SKM-1 treated with dmso at 0.1 percent for 144 hours (cell line): ENCODE results near the gene SATB1.

Source experiments
- DNase-seq: peaks from one replicate; lab custom pipeline; 2025; ENCODE audit not compliant: unreplicated experiment; lab: John Stamatoyannopoulos, UW

SATB1 gene

DNA sequence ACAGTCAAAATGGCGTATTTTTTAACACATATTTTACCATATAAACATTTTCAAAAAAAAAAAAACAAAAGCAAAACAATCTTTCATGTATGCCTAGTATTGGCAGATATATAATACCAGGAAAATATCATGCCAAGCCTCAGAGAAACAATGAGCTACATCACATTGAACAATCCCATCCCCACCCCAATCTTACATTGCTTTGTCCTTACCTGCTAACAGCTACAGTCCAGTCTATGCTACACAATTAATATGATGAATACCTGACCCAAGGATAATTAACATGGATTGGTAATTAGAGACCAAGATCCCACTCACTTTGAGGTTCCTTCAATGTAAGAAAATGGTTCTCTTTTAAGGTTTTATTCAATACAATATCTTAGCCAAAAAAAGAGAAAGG is 7.6 kb upstream of the SATB1 start:
- no peak for DNase-seq

DNA sequence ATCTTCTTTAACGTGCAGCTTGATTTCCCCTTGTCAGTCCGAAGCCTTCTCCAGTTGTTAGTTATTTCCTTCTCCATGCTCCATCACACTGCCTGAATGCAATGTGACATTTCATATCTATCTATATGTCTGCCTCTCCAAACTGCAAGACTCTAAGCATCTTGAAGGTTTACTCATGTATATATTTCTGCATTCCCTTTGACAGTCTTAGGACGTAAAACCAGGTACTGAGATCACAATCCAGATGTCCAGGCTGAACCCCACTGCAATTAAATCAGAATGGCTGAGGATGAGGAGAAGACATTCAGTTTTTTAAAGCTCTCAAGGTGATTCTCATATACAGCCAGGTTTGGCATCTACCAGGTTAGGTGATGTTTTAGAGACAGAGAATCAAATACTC is 6.1 kb upstream of the SATB1 start:
- no peak for DNase-seq

DNA sequence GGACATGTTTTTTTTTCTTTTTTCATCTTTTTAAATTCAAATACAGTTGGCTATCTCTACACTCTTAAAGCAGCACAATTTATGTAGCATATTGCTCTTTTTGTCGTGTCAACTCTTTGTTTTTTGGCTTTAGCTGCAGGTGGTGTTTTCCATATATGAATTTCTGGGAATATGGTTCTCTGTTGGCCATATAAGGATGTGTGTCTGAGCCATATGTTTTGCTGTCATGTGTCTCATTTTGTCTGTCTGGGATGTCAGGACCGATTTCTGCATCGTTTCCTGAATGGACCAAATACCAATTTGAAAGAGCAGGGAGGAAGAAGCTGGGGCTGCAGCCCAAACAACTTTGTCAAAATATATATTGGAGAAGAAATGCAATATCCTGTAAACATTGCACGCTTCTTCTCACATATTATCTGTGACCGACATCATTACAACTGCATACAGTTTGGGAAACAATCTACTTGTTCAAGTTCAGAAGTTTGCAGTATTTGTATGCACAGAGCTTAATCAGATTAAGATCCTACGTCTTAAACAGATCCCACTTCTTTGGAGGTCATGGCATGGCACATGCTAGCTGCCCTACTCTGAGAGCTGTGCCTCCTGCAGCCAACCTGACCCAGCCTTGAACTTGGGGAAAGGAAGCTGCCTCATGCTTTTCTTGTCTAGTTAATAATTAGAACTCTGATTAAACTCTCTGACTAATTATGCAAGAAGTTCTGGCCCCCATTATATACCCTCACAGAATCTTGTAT is 4.0 kb upstream of the SATB1 start:
- DNase-seq = no peak

DNA sequence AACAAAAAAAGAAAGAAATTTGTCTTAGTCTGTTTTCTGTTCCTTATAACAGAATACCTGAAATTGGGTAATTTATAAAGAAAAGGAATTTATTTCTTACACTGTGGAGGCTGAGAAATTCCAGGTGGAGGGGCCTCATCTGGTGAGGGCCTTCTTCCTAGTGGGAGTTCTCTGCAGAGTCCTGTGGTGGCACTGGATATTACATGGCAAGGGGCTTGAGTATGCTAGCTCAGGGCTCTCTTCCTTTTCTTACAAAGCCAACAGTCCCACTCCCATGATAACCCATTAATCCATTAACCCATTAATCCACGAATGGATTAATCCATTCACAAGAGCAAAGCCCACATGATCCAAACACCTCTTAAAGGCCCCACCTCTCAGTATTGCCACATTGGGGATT is 2.9 kb upstream of the SATB1 start:
- no peak for DNase-seq

DNA sequence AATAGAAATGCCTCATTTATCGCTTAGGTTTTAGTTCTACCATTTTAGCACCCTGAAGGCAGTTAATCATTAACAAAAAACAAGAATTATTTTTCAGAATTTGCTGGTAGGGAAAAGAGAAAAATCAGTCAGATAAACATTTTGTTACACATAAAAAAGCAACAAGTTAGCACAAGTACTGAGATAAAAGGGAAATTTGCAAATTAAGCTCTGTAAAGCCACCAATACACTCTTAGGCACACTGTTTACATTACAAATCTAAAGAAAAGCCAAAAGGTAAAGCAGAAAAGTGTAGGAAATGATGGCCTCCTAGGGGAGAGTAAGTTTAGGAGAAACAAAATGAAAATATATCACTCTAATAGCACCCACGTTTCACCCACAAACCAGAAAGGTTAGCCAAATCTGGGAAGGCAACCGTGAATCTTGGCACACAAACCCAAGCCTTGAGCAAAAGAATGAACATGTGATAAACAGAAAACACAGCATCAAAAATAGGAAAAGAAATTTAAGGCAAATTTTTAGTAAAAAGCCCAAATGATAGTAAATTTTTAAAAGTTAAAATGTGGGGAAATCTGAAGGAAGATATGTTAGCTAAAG is 1.6 kb upstream of the SATB1 start:
- no peak for DNase-seq

DNA sequence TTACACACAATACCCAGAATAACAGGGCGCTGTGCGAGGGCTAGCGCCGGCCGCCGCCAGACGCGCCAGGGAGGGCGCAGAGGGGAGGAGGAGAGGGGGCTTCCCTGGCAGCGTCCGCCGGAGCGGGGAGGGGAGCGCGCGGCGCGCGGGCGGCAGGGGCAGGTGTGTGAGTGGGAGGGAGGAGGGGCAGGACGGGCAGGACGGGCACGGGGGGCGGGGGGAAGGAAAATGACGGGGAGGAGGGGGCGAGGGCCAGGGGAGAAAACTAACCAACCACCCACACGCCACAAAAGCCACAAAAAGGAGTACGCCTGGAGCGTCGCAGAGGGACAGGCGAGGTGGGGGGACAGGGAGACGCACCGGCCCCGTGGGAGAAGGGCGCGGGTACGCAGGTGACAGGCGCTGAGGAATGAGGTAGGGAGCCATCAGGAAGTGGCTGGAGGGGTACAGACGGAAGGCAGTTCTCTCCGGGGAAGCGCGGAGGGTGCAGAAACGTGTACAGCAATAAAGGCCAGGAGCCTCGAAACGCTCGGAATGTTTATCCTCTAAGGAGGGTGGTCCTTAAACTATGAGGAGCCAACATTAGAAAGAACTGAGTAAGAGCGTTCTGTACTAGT is 610 bp upstream of the SATB1 start:
- DNase-seq = peak; percentile 28

DNA sequence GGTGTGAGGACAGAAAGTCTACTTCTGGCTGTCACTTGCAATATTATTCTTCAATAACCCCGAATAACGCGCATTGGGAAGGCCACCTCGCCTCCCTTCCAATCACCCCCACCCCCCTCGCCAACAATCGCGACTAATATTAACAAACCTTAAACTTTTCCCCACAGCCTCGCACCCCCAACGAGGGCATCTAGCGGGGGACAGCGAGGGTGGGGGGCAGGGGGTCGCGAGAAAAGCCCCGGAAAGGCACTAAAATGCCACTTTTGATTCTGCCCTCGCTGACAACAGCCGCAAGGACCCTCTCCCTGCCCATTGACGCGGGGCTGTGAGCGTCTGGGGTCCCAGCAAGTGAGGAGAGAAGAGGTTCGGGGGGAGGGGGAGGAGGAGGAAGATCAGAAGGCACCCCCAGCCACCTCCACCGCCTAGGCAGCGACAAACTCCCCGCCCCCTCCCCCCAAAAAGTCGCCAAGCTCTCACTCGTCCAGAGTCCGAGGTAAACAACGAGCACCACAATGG is 868 bp downstream of the SATB1 start:
- no peak for DNase-seq

DNA sequence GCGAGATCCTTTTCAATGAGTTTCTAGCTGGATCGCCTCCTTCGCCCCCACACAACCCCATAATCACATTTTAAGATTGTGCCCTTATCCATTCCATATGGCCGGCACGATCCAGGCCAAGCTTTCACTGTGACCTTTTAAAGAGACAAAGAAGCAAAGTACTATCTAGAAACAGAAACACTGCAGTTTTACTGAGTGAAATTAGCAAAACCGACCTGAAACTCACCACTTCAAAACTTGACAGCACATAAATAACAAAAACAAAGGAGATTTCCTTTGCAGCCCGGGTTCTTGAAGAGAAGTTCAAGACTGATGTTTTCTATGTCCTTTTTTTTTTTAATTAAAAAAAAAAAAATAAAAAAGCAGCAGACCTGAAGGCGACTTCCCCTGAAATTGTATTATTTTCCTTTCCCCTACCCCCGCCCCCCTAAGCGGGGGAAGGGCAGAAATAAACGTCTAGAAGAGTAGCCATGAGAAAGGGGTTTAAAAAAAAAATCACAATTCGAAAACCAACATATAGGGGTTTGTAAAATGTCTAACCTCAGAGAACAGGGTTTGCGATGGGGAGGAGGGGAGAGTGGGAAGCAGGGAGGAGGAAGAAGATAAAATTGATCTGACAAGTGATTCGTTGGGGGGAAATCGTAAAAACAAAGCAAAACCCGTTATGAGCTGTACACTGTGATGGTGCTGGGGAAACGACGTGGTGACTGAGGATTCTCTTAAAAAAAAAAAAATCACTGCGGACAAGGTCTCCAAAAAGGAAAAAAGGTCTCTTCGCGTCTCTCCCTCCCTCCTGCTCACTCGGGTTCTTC is 1.5 kb downstream of the SATB1 start:
- DNase-seq = peak; percentile 17

DNA sequence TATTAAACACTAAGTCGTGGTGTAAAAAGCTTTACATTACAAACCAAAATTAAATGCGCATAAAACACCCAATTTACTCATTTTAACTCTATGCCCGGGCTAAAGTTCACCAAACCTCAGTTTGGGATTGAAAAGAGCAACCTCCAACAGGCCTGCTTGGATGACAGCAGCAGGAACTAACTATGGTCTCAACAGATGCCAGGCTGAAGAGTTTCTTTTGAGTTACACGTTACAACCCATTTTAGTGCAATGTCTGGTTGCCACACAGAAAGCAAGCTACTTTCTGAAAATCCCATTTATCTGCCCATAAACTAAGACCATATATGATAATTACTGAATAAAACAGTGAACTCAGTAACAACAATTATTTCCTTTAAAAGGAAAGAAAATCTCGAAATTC is 2.2 kb downstream of the SATB1 start:
- no peak for DNase-seq

DNA sequence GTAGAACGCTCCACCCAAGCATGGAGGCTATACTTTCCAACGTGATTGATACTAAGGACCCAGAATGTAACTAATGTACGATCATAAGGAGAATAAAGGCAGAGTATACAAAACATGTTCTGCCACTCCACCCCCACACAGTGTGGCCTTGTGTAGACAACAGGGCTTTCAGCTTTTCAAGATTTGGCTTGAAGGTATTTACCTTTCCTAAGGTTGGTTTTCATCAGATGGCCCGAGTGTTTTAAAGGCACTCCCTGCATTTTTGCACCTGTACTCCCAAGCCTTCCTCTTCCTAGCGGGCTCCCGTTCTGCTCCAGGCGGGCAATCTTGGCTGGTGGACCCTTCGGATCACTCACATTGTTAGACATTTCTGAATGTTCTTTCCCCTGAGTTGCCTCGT is 4.6 kb downstream of the SATB1 start:
- no peak for DNase-seq

DNA sequence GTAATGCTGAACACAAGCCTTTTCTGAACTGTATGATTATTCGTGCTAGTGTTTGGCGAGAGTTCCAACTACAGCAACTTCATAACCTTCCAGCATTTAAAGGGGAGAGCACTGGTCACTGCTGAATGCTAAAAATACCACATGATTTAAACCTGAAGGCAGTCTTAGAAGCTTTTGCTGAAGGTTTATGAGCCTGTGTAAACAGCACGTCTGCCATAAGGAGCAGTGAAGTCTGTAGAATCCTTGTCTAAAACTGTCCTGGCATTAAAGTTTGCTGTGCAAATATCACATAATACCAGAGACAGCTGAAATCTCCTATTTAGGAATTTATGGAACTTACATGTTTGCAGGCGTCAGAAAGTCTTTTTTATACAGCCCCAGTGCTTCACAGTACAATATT is 5.9 kb downstream of the SATB1 start:
- DNase-seq = no peak

DNA sequence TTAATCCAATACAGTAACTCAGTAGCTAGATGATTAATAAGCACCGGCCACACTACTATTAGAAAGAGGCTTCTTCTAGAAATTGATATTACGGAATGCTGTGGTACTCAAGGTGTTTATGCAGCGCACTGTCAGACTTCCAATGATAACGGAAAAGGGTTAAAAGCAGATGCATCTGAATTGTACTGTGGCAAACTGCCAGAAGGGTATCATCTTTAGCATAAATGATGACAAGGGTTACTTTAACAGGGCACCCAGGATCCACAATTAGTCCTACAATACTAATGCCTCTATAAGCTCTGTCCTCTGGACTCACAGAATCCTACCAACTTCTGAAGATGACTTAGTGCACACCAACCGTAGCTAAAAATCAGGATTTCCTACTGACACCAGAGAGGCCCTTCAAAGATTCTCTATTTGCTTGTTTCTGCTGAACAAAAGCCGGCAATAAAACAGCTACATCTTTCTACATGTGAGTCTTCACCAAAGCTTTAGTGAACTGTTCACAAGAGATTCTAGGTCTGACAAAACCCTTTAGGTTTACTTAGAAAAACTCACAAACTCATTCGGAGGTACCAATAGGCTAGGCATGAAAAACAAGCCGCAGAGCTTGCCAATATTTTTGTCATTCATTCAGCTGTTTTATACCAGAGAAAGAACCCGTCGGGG is 7.1 kb downstream of the SATB1 start:
- no peak for DNase-seq

DNA sequence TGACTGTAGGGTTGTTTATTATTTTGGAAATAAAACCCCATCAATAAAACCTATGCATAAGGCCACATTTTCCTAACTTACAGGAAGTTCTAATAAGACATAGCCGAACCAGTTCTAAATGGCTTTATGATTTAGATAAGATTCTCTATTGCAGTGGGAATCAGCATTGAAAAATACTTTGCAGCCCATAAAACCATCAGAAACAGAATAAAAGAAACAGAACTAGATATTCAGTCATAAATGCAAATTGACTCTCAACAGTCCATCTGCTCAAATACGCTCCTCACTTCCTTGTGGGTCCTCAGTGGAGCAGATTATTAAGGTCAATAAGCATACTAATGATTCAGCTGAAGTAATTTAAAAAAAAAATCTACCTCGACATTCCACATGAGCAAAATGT is 8.8 kb downstream of the SATB1 start:
- no peak for DNase-seq

DNA sequence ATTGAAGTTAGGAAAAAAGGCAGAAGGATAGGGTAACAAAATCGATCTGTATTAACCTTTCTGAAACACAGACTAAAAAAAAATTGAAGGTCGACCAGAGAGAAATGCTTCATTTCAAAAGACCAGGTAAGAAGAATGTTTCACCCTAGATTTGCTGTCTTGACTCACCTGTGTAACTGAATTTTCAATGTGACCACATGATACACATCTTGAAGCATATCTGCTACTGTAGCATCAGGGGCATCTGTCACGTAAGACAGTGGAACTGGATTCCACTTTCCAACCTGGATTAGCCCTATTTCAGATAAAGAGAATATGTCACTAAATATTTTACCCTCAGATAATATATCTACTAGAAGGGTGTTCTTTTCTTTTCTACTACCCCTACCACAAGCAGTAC is 9.3 kb downstream of the SATB1 start:
- no peak for DNase-seq

DNA sequence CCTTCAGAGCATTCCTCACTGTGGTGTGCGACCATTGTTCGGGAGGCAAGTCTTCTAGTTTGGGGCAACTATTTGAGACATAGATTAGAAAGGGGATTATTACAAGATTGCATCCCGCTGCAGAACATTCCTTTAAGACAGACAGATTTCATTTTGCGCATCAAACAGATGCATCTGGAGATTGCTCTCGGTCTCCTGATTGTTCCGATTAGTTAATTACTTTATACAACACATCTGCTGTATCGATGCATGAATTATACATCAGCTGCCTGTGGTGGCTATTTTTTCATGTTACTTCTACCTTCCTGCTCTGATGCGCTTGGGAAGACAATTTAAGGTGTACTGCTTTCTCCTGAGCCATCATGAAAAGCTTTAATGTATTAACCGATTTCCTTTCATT is 10.0 kb downstream of the SATB1 start:
- no peak for DNase-seq

DNA sequence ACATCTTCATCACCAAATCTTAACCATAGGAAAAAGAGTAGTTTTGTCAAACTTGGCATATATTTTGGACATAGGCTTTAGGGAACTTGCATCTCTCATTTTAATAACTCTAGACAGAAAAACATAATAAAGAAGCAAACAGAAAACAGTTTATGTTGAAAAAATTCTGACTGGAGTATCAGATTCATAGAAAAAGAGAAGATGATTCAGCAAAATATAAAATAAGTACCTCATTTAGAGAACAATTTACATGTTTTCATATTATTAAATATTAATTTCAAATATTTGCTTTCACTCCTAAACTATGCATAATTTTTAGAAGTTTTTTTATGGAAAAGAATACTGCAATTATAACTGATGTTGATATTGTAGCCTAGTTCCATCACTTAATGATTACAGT is 12.5 kb downstream of the SATB1 start:
- no peak for DNase-seq

DNA sequence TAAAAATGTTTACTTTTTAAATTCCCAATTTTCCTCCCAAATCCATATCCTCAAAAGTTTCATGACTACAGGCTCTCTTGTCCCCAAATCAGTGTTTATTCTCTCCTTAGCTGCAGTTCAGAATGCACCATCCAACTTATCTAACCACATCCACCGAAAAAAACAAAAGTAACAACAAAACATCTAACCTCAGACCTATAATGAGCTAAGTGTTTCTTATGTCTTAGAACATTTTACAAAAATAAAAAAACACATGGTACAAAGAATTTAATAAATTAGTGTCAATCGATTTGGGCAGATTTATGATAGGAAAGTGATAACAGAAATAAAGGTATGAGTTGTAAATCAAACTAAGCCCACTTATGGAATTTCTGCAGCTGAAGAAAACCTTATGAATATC is 13.6 kb downstream of the SATB1 start:
- DNase-seq = no peak

DNA sequence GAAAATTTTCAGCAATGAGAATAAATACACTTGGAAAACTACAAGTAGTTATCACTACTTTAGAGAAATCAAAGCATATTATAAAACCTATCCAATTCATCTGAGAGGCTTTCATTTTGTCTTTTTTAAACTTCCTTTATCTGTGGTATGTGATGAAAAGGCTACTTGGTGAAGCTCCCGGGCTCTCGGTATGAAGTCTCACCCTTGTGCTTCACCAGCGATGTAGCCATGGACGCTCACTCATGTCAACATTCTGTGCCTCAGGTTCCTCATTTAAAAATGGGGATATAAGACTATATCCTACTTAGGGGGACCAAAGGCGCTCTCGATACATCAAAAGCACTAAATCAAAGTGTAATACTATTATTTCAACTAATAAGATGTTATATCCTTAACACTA is 14.9 kb downstream of the SATB1 start:
- no peak for DNase-seq

DNA sequence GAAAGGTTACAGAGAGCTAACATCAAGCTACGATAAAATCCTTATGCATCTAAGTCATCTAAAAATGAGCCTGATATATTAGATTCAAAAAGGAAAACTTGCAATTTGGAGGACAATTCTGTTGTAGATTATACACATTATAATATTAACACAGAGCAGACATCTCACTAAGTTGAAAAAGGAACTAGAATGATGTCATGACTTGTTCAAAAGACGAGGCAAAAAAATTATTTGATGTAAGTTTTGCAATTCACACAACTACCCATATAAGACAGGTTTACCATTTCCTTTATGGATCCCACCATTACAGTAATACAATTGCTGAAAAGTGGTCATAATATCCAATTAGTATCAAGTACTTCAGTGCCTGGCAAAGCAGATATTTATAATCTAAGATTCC is 15.9 kb downstream of the SATB1 start:
- no peak for DNase-seq

DNA sequence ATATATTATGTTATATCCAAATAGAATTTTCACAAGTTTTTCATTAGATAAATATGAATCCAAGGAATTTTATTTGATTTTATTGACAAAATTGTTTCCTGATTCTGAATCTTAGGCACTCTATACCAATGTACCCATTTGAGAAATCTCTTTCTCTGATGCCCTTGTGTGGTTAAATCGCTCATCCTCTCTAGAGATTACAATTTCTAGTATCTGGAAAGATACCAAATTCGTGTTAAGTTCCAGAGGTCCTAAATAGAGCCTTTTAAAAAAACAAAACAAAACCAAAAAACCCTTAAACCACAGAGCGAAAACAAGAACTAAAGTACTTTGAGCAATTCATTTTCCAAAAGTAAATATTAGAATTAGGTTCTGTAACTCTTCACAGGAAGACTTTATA is 20.0 kb downstream of the SATB1 start:
- DNase-seq = no peak

DNA sequence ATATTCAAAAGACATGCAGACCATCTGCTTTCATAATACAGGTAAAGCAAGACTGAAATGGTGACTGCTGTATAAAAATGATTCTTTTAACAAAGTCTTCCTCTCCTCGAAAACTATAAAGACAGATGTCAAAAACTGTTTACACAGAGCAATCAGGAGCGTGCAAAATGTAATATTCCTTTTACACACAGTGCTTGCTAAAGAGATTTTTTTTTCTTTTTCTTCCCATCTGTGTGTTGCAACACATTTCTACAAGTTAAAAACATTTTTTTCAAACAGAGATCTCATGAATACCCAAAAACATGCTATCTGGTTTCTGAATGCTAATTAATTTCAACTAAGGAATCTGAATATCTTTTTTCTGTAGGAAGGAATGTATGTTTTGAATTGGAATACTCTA is 22.1 kb downstream of the SATB1 start:
- no peak for DNase-seq
